ENCODE data around the gene NFATC3.

Gene NFATC3

DNA sequence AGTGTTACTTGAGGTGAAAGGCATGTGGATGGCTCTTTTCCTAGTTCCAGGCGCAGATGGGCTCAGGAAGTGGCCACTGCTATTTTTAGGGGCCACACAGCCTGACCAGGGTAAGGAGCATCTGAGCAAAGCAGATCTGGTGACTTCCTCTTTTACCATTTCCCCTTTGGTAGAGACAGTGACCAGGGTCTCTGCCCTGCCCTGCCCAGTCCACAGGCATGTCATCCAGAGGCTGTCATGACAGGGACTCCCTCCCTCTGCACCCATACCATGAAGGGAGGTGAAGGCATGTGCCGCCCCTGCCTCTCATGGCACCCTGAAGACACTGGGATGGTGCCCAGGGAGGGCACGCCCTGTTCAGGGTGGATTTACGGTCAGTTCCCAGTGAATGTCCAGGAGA lies 162.2 kb downstream of the NFATC3 start:
- TF ChIP-seq EP300 (IDR thresholded peaks at IDR 0.05; ENCODE audit: borderline replicate concordance) = no peak
- TF ChIP-seq CEBPB (IDR thresholded peaks at IDR 0.05) = no peak
- TF ChIP-seq TCF12 (IDR thresholded peaks at IDR 0.05; ENCODE audit: low read depth) = no peak
- no peak for TF ChIP-seq USF1 (IDR thresholded peaks at IDR 0.05)
- no peak for TF ChIP-seq EGR1 (IDR thresholded peaks at IDR 0.05)
- TF ChIP-seq YY1 (IDR thresholded peaks at IDR 0.05; ENCODE audit: low read depth) = no peak

- TF ChIP-seq EP300 (IDR thresholded peaks at IDR 0.05; ENCODE audit: borderline replicate concordance) (no peak), REST (IDR thresholded peaks at IDR 0.05; ENCODE audit: low read depth) (no peak), YY1 (IDR thresholded peaks at IDR 0.05; ENCODE audit: low read depth) (no peak), CREB1 (IDR thresholded peaks at IDR 0.05; ENCODE audit: low read depth) (no peak), FOXM1 (IDR thresholded peaks at IDR 0.05; ENCODE audit: borderline replicate concordance, low read depth) (no peak), EGR1 (IDR thresholded peaks at IDR 0.05) (no peak), CEBPB (IDR thresholded peaks at IDR 0.05) (no peak), ZBTB7A (IDR thresholded peaks at IDR 0.05; ENCODE audit: low read depth) (no peak), USF1 (IDR thresholded peaks at IDR 0.05) (no peak), TCF12 (IDR thresholded peaks at IDR 0.05; ENCODE audit: low read depth) (no peak), RAD21 (IDR thresholded peaks at IDR 0.05; ENCODE audit: low read depth) (no peak), TEAD4 (IDR thresholded peaks at IDR 0.05) (no peak), TAF1 (IDR thresholded peaks at IDR 0.05; ENCODE audit: low read depth) (no peak), NFIC (IDR thresholded peaks at IDR 0.05) (no peak)
- TF ChIP-seq, protein P1, sequence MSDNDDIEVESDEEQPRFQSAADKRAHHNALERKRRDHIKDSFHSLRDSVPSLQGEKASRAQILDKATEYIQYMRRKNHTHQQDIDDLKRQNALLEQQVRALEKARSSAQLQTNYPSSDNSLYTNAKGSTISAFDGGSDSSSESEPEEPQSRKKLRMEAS (IDR thresholded peaks at IDR 0.05) = no peak
Measured at GRCh38 chr16:68247932-68248331, 162.8 kb downstream of the NFATC3 start.

GRCh38 chr16:68249371-68249770 lies 164.2 kb downstream of the NFATC3 start:
- TF ChIP-seq TAF1 (IDR thresholded peaks at IDR 0.05; ENCODE audit: low read depth) (no peak), EGR1 (IDR thresholded peaks at IDR 0.05) (no peak), EP300 (IDR thresholded peaks at IDR 0.05; ENCODE audit: borderline replicate concordance) (no peak), YY1 (IDR thresholded peaks at IDR 0.05; ENCODE audit: low read depth) (no peak)

DNA sequence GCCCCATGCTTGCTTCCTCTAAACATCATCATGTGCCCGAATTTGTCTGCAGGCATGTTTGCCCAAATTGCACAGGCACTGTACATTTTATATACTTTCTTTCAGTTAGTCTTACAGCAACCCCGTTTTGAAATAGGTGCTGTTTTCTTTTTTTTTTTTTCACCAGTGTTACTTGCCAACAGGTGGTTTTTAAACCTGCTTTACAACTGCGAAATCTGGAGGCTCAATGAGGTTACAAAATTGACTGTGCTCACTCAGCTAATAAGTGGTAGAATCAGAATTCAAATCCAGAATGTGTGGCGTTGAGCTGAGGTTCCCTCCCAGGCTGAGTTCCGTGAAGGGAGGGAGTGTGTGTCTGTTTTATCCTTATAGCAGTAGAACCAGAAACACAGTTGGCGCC lies 165.8 kb downstream of the NFATC3 start:
- TF ChIP-seq TAF1 (IDR thresholded peaks at IDR 0.05; ENCODE audit: low read depth) (no peak), RAD21 (IDR thresholded peaks at IDR 0.05; ENCODE audit: low read depth) (no peak), CEBPB (IDR thresholded peaks at IDR 0.05) (no peak), TCF12 (IDR thresholded peaks at IDR 0.05; ENCODE audit: low read depth) (no peak), NFIC (IDR thresholded peaks at IDR 0.05) (no peak), EP300 (IDR thresholded peaks at IDR 0.05; ENCODE audit: borderline replicate concordance) (no peak), CREB1 (IDR thresholded peaks at IDR 0.05; ENCODE audit: low read depth) (no peak), YY1 (IDR thresholded peaks at IDR 0.05; ENCODE audit: low read depth) (no peak), ZBTB7A (IDR thresholded peaks at IDR 0.05; ENCODE audit: low read depth) (no peak), FOXM1 (IDR thresholded peaks at IDR 0.05; ENCODE audit: borderline replicate concordance, low read depth) (no peak), USF1 (IDR thresholded peaks at IDR 0.05) (no peak), EGR1 (IDR thresholded peaks at IDR 0.05) (no peak), TEAD4 (IDR thresholded peaks at IDR 0.05) (no peak), REST (IDR thresholded peaks at IDR 0.05; ENCODE audit: low read depth) (no peak)

DNA sequence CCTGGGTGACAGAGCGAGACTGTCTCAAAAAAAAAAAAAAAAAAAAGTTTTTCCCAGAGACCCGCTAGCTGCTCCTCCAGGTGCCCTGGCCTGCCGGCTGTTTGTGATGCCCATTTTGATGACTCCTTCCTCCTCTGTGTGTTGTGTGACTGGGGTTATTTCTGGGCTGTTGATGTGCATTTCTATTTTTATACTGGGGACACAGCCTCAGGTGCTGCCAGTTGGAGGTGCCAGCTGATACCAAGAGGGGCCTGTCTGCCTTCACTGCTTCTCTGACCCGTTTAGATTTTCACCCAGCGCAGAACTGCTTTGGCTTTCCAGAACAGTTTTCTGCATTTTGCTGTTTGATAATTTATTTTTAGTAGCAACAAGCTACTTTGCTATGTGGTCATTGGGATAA lies 166.7 kb downstream of the NFATC3 start:
- TF ChIP-seq EGR1 (IDR thresholded peaks at IDR 0.05) (no peak), TAF1 (IDR thresholded peaks at IDR 0.05; ENCODE audit: low read depth) (no peak)

GRCh38 chr16:68252383-68252782 lies 167.2 kb downstream of the NFATC3 start:
- TF ChIP-seq TCF12 (IDR thresholded peaks at IDR 0.05; ENCODE audit: low read depth) (no peak), EP300 (IDR thresholded peaks at IDR 0.05; ENCODE audit: borderline replicate concordance) (no peak), EGR1 (IDR thresholded peaks at IDR 0.05) (no peak), TAF1 (IDR thresholded peaks at IDR 0.05; ENCODE audit: low read depth) (no peak), RAD21 (IDR thresholded peaks at IDR 0.05; ENCODE audit: low read depth) (no peak), NFIC (IDR thresholded peaks at IDR 0.05) (no peak), FOXM1 (IDR thresholded peaks at IDR 0.05; ENCODE audit: borderline replicate concordance, low read depth) (no peak), YY1 (IDR thresholded peaks at IDR 0.05; ENCODE audit: low read depth) (no peak), TEAD4 (IDR thresholded peaks at IDR 0.05) (no peak), ZBTB7A (IDR thresholded peaks at IDR 0.05; ENCODE audit: low read depth) (no peak)
- TF ChIP-seq, protein P1 (IDR thresholded peaks at IDR 0.05) = no peak
